Activated CD8-positive, alpha-beta memory T cell treated with anti-CD3 and anti-CD28 coated beads, Interleukin-2, amount 50 U/mL, for 24 hours (primary cell): ENCODE data around the gene SMYD3.
A peak's percentile ranks its signal among the peaks of the same experiment; 100 is the strongest.

Experiments
- DNase-seq: peaks from one replicate; pipeline ENCODE4 v3.0.0-alpha.2; 2020; ENCODE audit errors: extremely low read depth

SMYD3 gene

DNA sequence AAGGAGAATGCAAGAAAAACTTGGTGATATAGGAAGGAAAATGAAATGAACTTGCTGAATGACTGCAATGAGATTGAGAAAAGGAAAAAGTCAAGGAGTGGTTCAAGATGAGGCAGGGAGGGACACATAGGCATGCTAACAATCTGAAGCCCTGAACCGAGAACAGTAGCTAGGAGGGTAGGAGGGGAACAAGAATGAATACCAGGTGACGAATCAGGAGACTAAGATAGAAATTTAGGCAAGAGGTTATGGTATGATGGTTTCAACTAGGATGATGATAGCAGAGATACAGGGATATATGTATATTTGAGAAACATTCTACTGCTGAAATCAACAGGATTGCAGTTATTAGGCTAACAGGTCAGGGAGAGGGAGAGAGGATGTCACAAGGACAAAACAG, 44.1 kb downstream of the SMYD3 start:
- DNase-seq: no peak

- DNase-seq: no peak
These were observed 46.7 kb downstream of the SMYD3 start for GRCh38 chr1:246460406-246460805.

DNA sequence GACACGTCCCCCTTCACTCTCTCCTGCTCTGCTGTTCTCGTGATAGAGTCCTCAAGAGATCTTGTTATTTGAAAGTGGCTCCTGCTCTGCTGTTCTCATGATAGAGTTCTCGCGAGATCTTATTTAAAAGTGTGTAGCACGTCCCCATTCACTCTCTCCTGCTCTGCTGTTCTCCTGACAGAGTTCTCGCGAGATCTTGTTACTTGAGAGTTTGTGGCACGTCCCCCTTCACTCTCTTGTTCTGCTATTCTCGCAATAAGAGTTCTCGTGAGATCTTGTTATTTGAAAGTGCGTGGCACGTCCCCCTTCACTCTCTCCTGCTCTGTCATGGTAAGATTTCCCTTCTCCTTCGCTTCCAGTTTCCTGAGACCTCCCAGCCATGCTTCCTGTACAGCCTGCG, 47.9 kb downstream of the SMYD3 start:
- DNase-seq: no peak

GRCh38 chr1:246455476-246455875, 51.6 kb downstream of the SMYD3 start:
- DNase-seq: no peak

- no peak for DNase-seq
These were observed 52.4 kb downstream of the SMYD3 start for GRCh38 chr1:246454655-246455054.

- DNase-seq: no peak
These were observed 56.3 kb downstream of the SMYD3 start for GRCh38 chr1:246450611-246451251.

DNA sequence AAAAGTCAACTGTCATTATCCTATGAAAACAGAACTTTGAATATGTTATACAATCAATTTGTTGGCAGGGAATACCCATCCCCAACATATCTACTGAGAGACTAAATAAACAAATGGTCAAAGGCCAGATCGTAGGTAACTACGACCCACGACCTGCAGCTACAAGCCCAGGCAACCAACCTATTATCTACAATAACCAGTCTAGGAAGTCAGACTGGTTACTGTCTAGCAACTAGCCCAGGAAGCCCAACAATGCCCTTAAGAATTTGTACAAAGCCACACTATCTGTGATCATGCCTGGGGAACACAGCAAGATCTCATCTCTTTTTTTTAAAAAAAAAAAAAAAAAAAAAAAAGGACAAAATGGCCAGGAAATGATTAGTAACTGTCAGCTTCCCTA, 58.7 kb downstream of the SMYD3 start:
- no peak for DNase-seq

DNA sequence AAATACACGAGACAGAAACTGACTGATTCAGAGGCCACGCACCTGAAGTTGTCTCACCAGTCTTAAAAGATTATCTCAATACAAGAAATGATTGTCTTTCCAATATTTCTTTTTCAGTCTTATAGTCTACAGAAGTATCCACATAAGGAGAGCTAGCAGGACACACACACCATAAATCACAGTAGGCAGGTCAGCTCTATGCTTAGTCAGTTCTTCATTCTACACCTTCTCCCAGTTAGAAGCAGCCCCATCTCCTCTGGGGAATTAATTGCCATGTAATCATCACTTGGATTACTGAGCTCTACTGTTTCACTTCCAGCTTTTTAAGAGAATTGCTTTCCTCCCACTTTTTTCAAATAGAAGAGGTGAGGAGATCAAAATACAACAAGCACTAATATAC, 59.6 kb downstream of the SMYD3 start:
- no peak for DNase-seq

DNA sequence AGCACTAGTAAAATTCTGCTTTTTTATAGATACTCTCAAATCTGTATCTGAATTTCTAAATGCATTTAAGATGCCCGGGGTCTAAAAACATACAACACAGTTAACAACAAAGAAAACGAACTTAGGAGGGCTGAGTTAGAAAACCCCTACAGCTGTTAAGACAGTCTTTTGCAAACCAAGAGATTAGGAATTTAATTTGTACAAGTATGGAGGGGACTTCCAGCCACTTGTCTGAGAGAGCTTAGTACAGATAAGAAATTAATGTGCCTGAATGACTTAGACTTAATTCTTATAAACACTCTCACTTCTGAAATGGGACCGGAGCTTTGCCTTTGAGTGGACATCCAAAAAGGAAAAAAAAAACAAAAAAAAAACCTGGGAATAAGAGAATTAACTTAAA, 61.6 kb downstream of the SMYD3 start:
- DNase-seq: no peak

DNA sequence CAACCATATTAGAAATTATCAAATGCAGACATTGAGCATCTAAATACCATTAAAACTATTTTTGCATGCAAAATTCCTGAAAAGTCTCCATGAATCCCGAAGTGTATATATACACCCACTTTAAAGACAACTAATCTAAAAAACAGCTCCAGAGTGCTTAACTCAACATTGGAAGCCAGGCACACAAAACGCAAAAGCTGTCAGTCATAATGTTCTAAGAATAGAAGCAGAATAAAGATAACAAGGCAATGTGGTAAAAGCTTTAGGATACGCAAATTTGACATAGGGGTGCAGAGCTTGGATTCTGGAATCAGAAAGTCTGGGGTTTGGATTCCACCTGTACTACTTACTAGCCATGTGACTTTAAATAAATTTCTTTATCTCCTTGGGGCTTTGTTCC, 62.5 kb downstream of the SMYD3 start:
- DNase-seq: no peak

- no peak for DNase-seq
These were observed 69.1 kb downstream of the SMYD3 start for GRCh38 chr1:246437961-246438360.

DNA sequence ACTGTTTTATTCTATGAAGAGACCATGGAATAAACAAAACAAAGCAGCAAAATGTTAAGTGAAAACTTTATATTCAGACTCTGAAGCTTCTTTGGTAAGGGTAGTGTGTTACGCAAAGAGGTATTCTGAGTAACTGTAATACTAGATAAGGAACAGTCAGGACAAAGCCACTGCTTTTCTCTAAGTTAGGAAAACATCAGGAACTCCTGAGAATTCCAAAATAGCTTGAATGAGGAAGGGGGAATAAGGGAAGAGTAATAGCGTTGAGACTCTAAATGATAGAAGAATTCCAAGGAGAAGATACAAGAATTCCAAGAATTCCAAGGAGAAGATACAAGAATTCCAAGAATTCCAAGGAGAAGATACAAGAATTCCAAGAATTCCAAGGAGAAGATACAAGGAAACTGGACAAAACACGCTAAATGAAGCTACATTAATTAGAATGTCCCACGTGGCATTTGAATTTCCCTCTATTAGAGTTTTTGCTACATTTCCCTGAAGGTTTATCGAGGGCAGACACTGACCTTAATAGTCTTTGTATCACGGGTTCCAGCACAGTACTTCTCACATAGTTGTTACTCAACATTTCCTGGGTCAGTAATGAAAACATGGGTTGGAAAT, 71.5 kb downstream of the SMYD3 start:
- DNase-seq: no peak

DNA sequence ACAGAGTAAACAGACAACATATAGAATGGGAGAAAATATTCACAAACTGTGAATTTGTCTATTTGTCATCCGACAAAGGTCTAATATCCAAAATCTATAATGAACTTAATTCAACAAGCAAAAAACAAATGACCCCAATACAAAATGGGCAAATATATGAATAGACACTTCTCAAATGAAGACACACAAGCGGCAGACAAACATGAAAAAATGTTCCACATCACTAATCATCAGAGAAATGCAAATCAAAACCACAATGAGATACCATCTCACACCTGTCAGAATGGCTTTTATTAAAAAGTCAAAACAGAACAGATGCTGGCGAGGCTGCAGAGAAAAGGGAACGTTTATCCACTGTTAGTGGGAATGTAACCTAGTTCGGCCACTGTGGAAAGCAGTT, 72.7 kb downstream of the SMYD3 start:
- no peak for DNase-seq

GRCh38 chr1:246428542-246429308, 78.4 kb downstream of the SMYD3 start:
- DNase-seq: peak; percentile 10

DNA sequence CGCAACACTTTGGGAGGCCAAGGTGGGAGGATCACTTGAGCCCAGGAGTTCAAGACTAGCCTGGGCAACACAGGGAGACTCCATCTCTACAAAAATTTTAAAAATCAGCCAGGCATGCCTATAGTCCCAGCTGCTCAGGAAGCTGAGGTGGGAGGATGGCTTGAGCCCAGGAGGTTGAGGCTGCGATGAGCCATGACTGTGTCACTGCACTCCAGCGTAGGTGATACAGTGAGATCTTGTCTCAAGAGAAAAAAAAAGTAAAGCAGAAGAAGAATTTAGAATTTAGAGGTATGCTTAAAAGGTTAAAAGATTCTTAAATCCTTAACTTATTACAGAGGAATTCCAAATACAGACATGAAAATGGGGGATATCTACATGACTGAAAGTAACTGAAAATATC, 79.5 kb downstream of the SMYD3 start:
- no peak for DNase-seq

DNA sequence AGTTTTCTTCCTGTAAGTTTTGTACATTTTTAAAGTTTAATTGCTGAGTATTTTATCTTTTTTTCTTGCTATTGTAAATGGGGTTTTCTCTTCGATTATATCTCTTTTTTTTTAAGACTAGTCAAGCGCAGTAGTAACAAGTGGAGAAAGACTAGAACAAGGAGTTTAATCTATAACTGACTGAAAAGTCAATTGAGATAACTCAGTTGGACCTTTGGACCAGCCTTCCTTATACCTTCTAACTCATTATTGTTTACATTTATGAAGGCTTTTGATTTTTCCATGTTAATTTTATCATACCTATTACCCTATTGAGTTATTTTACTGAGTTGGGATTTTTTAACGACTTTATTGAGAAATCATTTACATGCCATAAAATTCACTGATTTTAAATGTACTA, 81.2 kb downstream of the SMYD3 start:
- no peak for DNase-seq

DNA sequence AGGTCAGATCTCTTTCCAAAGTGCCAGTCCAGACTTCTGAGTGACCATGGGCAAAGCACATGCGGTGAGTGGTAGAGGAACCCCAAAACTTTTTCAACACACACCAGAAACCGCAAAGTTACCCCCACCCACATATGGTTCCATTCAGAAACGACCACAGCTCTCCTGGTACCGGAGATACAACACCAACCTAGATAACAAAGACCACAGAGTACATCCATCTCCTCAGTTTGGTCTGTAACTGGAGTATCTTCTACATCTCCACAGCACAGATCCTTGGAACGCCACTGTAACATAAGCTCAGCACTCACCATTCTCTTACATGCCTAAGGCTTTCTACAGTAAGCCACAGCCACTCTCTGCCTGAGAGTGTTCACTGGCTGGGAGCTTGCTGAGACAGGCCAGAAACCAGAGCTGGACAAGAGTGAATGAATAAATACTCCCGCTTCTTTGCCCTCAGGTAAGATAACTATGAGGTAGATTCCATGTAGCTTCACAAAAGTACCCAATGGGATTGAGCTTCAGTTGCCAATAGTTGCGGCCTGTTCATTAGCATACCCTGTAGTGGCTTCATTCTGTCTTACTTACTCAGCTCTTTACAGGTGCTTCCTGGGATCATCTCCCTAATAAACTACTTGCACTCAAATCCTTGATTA, 81.8 kb downstream of the SMYD3 start:
- no peak for DNase-seq

GRCh38 chr1:246420300-246420699, 86.8 kb downstream of the SMYD3 start:
- no peak for DNase-seq

DNA sequence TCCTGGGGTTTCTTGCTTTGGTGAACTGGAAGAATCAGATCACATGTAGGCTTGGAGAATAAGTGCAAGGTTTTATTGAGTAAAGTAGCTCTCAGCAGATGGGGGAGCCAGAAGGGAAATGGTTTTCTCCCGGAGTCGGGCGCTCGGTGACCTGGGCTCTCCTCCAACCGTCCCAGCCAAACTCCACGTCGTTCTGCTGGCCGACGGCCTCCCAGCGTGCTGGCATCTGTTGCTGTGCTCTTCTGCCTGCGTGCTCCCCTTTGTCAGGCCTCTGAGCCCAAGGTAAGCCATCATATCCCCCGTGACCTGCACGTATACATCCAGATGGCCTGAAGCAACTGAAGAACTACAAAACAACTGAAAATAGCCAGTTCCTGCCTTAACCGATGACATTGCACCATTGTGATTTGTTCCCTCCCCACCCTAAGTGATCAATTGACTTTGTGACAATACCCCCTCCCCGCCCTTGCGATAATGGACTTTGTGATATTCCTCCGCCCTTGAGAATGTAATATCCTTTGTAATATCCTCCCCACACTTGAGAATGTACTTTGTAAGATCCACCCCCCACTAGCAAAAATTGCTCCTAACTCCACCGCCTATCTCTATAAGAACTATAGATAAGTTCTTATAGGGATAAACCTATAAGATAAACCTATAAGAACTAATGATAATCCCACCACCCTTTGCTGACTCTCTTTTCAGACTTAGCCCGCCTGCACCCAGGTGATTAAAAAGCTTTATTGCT, 88.3 kb downstream of the SMYD3 start:
- DNase-seq: no peak

- no peak for DNase-seq
These were observed 89.1 kb downstream of the SMYD3 start for GRCh38 chr1:246417813-246418564.

GRCh38 chr1:246417152-246417812, 89.8 kb downstream of the SMYD3 start:
- no peak for DNase-seq
